ENCODE results near the gene CD4.

The CD4 gene

DNA sequence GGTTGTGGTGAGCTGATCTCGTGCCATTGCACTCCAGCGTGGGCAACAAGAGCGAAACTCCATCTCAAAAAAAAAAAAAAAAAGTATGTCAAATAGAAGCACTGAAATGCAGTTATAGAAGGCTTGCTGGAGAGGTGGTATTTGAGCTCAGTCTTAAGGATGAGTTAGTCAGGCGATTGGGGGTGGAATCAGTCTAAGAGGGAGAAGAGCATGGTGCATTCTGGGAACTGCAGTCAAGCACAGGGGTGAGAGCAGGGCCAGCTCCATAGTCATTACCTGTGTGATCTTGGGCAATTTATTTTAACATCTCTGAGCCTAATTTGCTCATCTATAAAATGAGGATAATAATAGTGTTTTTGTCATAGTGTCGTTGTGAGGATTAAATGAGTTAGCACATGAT, 45.5 kb downstream of the CD4 start:
- Histone ChIP-seq H3K27ac (ENCODE audit: low read depth, low read length) (no peak overlapping the region), H3K9me3 (ENCODE audit: low read length) (no peaks in the 10 kb centered on the region), H3K9ac (ENCODE audit: low read length) (no peak overlapping the region), H3K4me1 (ENCODE audit: insufficient read depth, low read length) (peaks cover 2% of the 10 kb centered on the region), H3K4me3 (ENCODE audit: low read depth in 1 of 2, low read length in 2 of 2) (no peak overlapping the region), H3K27me3 (ENCODE audit: control insufficient read depth in 1 of 2, insufficient read depth in 2 of 2, low read length in 2 of 2) (no peaks in the 10 kb centered on the region), H3K36me3 (ENCODE audit: insufficient read depth, low read length) (peaks cover 45% of the 10 kb centered on the region)

- Histone ChIP-seq H3K36me3 (ENCODE audit: insufficient read depth, low read length) (peaks cover 40% of the 10 kb centered on the region), H3K9me3 (ENCODE audit: low read length) (no peaks in the 10 kb centered on the region), H3K9ac (ENCODE audit: low read length) (no peak overlapping the region), H3K4me1 (ENCODE audit: insufficient read depth, low read length) (no peaks in the 10 kb centered on the region), H3K27me3 (ENCODE audit: control insufficient read depth in 1 of 2, insufficient read depth in 2 of 2, low read length in 2 of 2) (no peaks in the 10 kb centered on the region), H3K27ac (ENCODE audit: low read depth, low read length) (no peak overlapping the region), H3K4me3 (ENCODE audit: low read depth in 1 of 2, low read length in 2 of 2) (no peak overlapping the region)
Measured at GRCh38 chr12:6836851-6837250, 47.5 kb downstream of the CD4 start.

- Histone ChIP-seq H3K4me3 (ENCODE audit: low read depth in 1 of 2, low read length in 2 of 2) (no peak overlapping the region), H3K27me3 (ENCODE audit: control insufficient read depth in 1 of 2, insufficient read depth in 2 of 2, low read length in 2 of 2) (no peaks in the 10 kb centered on the region), H3K9me3 (ENCODE audit: low read length) (no peaks in the 10 kb centered on the region), H3K4me1 (ENCODE audit: insufficient read depth, low read length) (no peaks in the 10 kb centered on the region), H3K9ac (ENCODE audit: low read length) (no peak overlapping the region), H3K27ac (ENCODE audit: low read depth, low read length) (no peak overlapping the region), H3K36me3 (ENCODE audit: insufficient read depth, low read length) (peaks cover 39% of the 10 kb centered on the region)
Measured at GRCh38 chr12:6837370-6838060, 48.2 kb downstream of the CD4 start.

GRCh38 chr12:6838854-6839253, 49.5 kb downstream of the CD4 start:
- no peak overlapping the region for H3K4me3 ChIP-seq (ENCODE audit: low read depth in 1 of 2, low read length in 2 of 2)
- H3K9ac ChIP-seq (ENCODE audit: low read length): no peak overlapping the region
- H3K27ac ChIP-seq (ENCODE audit: low read depth, low read length): no peak overlapping the region
- H3K36me3 ChIP-seq (ENCODE audit: insufficient read depth, low read length): peaks cover 29% of the 10 kb centered on the region
- H3K9me3 ChIP-seq (ENCODE audit: low read length): no peaks in the 10 kb centered on the region
- no peaks in the 10 kb centered on the region for H3K27me3 ChIP-seq (ENCODE audit: control insufficient read depth in 1 of 2, insufficient read depth in 2 of 2, low read length in 2 of 2)
- no peaks in the 10 kb centered on the region for H3K4me1 ChIP-seq (ENCODE audit: insufficient read depth, low read length)

- Histone ChIP-seq H3K9ac (ENCODE audit: low read length) (no peak overlapping the region), H3K4me1 (ENCODE audit: insufficient read depth, low read length) (no peaks in the 10 kb centered on the region), H3K27me3 (ENCODE audit: control insufficient read depth in 1 of 2, insufficient read depth in 2 of 2, low read length in 2 of 2) (no peaks in the 10 kb centered on the region), H3K36me3 (ENCODE audit: insufficient read depth, low read length) (peaks cover 34% of the 10 kb centered on the region), H3K4me3 (ENCODE audit: low read depth in 1 of 2, low read length in 2 of 2) (no peak overlapping the region), H3K9me3 (ENCODE audit: low read length) (no peaks in the 10 kb centered on the region), H3K27ac (ENCODE audit: low read depth, low read length) (no peak overlapping the region)
Measured at GRCh38 chr12:6839482-6840201, 50.3 kb downstream of the CD4 start.

- H3K4me1 ChIP-seq (ENCODE audit: insufficient read depth, low read length): no peaks in the 10 kb centered on the region
- H3K9me3 ChIP-seq (ENCODE audit: low read length): no peaks in the 10 kb centered on the region
- no peaks in the 10 kb centered on the region for H3K27me3 ChIP-seq (ENCODE audit: control insufficient read depth in 1 of 2, insufficient read depth in 2 of 2, low read length in 2 of 2)
- H3K9ac ChIP-seq (ENCODE audit: low read length): no peak overlapping the region
- no peak overlapping the region for H3K4me3 ChIP-seq (ENCODE audit: low read depth in 1 of 2, low read length in 2 of 2)
- H3K27ac ChIP-seq (ENCODE audit: low read depth, low read length): no peak overlapping the region
- H3K36me3 ChIP-seq (ENCODE audit: insufficient read depth, low read length): peaks cover 39% of the 10 kb centered on the region
Measured at GRCh38 chr12:6840330-6840729, 51.0 kb downstream of the CD4 start.

DNA sequence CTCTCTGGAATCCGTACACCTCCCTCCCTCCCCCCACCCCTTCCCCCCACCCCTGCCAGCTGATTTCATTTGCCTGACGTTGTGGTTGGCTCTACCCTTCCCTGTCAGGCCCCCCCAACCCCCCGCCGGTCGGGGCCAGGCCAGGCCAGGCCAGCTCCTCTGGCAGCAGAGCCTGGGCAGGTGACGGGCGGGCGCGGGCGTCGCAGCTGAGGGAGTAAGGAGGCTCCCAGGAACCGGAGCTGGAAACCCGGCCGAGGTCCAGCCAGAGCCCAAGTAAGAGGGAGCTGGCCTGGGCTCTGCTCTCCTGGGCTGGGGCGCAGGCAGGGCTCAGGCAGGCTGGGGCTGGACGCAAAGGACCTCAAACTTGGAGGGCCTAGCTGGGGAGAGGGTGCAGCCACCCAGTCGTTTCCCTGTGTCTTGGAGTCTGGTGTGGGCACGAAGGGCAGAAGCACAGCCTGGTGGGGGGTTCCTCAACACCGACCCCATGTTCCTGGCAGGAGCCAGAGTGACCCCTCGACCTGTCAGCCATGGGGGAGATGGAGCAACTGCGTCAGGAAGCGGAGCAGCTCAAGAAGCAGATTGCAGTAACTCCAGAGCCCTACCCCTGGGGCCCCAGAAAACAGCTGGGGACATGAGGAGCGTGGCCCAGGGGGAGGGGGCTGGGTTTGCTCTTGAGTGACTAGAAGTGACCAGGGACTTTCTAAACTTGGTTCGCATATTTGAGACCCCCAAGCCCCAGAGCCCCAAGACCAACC, 51.6 kb downstream of the CD4 start, which contains the start of gene GNB3:
Gene GNB3 (plus strand): TSS at position 165 of the 755 bp plus-strand sequence. CDS start 363 bp downstream, at position 528.
- Histone ChIP-seq H3K9me3 (ENCODE audit: low read length) (no peaks in the 10 kb centered on the region), H3K27ac (ENCODE audit: low read depth, low read length) (no peak within 1 kb of the TSS), H3K4me1 (ENCODE audit: insufficient read depth, low read length) (no peaks in the 10 kb centered on the region), H3K4me3 (ENCODE audit: low read depth in 1 of 2, low read length in 2 of 2) (no peak within 1 kb of the TSS), H3K36me3 (ENCODE audit: insufficient read depth, low read length) (peaks cover 41% of the 10 kb centered on the region), H3K27me3 (ENCODE audit: control insufficient read depth in 1 of 2, insufficient read depth in 2 of 2, low read length in 2 of 2) (no peaks in the 10 kb centered on the region), H3K9ac (ENCODE audit: low read length) (no peak within 1 kb of the TSS)

GRCh38 chr12:6842075-6842474, 52.7 kb downstream of the CD4 start:
- peaks cover 44% of the 10 kb centered on the region for H3K36me3 ChIP-seq (ENCODE audit: insufficient read depth, low read length)

GRCh38 chr12:6843118-6843902, 54.0 kb downstream of the CD4 start:
- H3K36me3 ChIP-seq (ENCODE audit: insufficient read depth, low read length): peaks cover 42% of the 10 kb centered on the region

More at GRCh38 chr12:6842075-6842474, 52.7 kb downstream of the CD4 start:
- no peak overlapping the region for H3K4me3 ChIP-seq (ENCODE audit: low read depth in 1 of 2, low read length in 2 of 2)
- no peaks in the 10 kb centered on the region for H3K4me1 ChIP-seq (ENCODE audit: insufficient read depth, low read length)
- H3K9ac ChIP-seq (ENCODE audit: low read length): no peak overlapping the region
- H3K27me3 ChIP-seq (ENCODE audit: control insufficient read depth in 1 of 2, insufficient read depth in 2 of 2, low read length in 2 of 2): no peaks in the 10 kb centered on the region
- no peak overlapping the region for H3K27ac ChIP-seq (ENCODE audit: low read depth, low read length)
- H3K9me3 ChIP-seq (ENCODE audit: low read length): no peaks in the 10 kb centered on the region

GRCh38 chr12:6845395-6845794, 56.1 kb downstream of the CD4 start:
- Histone ChIP-seq H3K9ac (ENCODE audit: low read length) (no peak overlapping the region), H3K36me3 (ENCODE audit: insufficient read depth, low read length) (peaks cover 28% of the 10 kb centered on the region), H3K4me1 (ENCODE audit: insufficient read depth, low read length) (no peaks in the 10 kb centered on the region), H3K9me3 (ENCODE audit: low read length) (no peaks in the 10 kb centered on the region), H3K4me3 (ENCODE audit: low read depth in 1 of 2, low read length in 2 of 2) (no peak overlapping the region), H3K27me3 (ENCODE audit: control insufficient read depth in 1 of 2, insufficient read depth in 2 of 2, low read length in 2 of 2) (no peaks in the 10 kb centered on the region), H3K27ac (ENCODE audit: low read depth, low read length) (no peak overlapping the region)

More at GRCh38 chr12:6843118-6843902, 54.0 kb downstream of the CD4 start:
- Histone ChIP-seq H3K9me3 (ENCODE audit: low read length) (no peaks in the 10 kb centered on the region), H3K4me1 (ENCODE audit: insufficient read depth, low read length) (no peaks in the 10 kb centered on the region), H3K4me3 (ENCODE audit: low read depth in 1 of 2, low read length in 2 of 2) (no peak overlapping the region), H3K27ac (ENCODE audit: low read depth, low read length) (no peak overlapping the region), H3K27me3 (ENCODE audit: control insufficient read depth in 1 of 2, insufficient read depth in 2 of 2, low read length in 2 of 2) (no peaks in the 10 kb centered on the region), H3K9ac (ENCODE audit: low read length) (no peak overlapping the region)

Measured in muscle layer of colon (tissue), 2 donors.